ENCODE measurements around the gene HGFAC. TPM values are rescaled to one million over a fixed set of nuclear protein-coding genes. Genes with fewer than 3 reads are reported as not detected.

Gene HGFAC
- total and polyA plus RNA-seq, 10 of the 15 experiments (the other 5 are each of a cell fraction or from before 2014, with no cell fraction given) = 0.38 TPM; not detected in 9

Other genes starting within 250 kb of the HGFAC start
- gene MSANTD1, start 192.8 kb upstream of the HGFAC start, total RNA-seq (2014; rRNA removed) = 0.11 and 0.28 TPM in 2 replicates
- 0.14 and 0.22 TPM in 2 replicates for gene MSANTD1, start 192.8 kb upstream of the HGFAC start, total RNA-seq (2014; rRNA removed; fragmentation: Illumina TruSeq; extraction: Trizol)
- gene MSANTD1, start 192.8 kb upstream of the HGFAC start, total RNA-seq (2021) = 0.37 and 0.87 TPM in 2 replicates
- 0.04 and 0.11 TPM in 2 replicates for gene MSANTD1, start 192.8 kb upstream of the HGFAC start, polyA plus RNA-seq (2011; rRNA removed)
- 0.07 TPM in 1 of 2 replicates, not detected in the other for gene MSANTD1, start 192.8 kb upstream of the HGFAC start, polyA plus RNA-seq (2014; fragmentation: Illumina TruSeq; extraction: Trizol)
- gene MSANTD1, start 192.8 kb upstream of the HGFAC start, polyA plus RNA-seq (2014; fragmentation: Nextera tagmentation; extraction: Ambion mirVana) = not detected
- 0.22 and 0.38 TPM in 2 replicates for gene MSANTD1, start 192.8 kb upstream of the HGFAC start, polyA plus RNA-seq (2014; rRNA removed)
- under 1 TPM; 0.21 to 0.55 TPM for gene MSANTD1, start 192.8 kb upstream of the HGFAC start, polyA plus RNA-seq (2016; fragmentation: Nextera tagmentation; extraction: Ambion mirVana)
- gene RGS12, start 148.9 kb upstream of the HGFAC start, total RNA-seq (2014; rRNA removed) = 0.51 and 0.76 TPM in 2 replicates
- 0.41 and 1.1 TPM in 2 replicates for gene RGS12, start 148.9 kb upstream of the HGFAC start, total RNA-seq (2014; rRNA removed; fragmentation: Illumina TruSeq; extraction: Trizol)
- 0.85 and 2.2 TPM in 2 replicates for gene RGS12, start 148.9 kb upstream of the HGFAC start, total RNA-seq (2021)
- 0.37 and 0.39 TPM in 2 replicates for gene RGS12, start 148.9 kb upstream of the HGFAC start, polyA plus RNA-seq (2011; rRNA removed)
- 0.06 and 0.40 TPM in 2 replicates for gene RGS12, start 148.9 kb upstream of the HGFAC start, polyA plus RNA-seq (2014; fragmentation: Illumina TruSeq; extraction: Trizol)
- gene RGS12, start 148.9 kb upstream of the HGFAC start, polyA plus RNA-seq (2014; fragmentation: Nextera tagmentation; extraction: Ambion mirVana) = under 1 TPM; 0.02 to 0.07 TPM
- 0.28 and 0.96 TPM in 2 replicates for gene RGS12, start 148.9 kb upstream of the HGFAC start, polyA plus RNA-seq (2014; rRNA removed)
- 1 to 10 TPM in 1 of 2 experiments, under 1 TPM in 1; 0.99 to 1.2 TPM for gene RGS12, start 148.9 kb upstream of the HGFAC start, polyA plus RNA-seq (2016; fragmentation: Nextera tagmentation; extraction: Ambion mirVana)
- gene DOK7, start 21.3 kb downstream of the HGFAC start, total RNA-seq (2014; rRNA removed) = 0.23 and 0.33 TPM in 2 replicates
- gene DOK7, start 21.3 kb downstream of the HGFAC start, total RNA-seq (2014; rRNA removed; fragmentation: Illumina TruSeq; extraction: Trizol) = not detected in 2 replicates
- 0.13 and 0.27 TPM in 2 replicates for gene DOK7, start 21.3 kb downstream of the HGFAC start, total RNA-seq (2021)
- 0.09 and 0.23 TPM in 2 replicates for gene DOK7, start 21.3 kb downstream of the HGFAC start, polyA plus RNA-seq (2011; rRNA removed)
- gene DOK7, start 21.3 kb downstream of the HGFAC start, polyA plus RNA-seq (2014; fragmentation: Illumina TruSeq; extraction: Trizol) = not detected in 2 replicates
- under 1 TPM in 1 of 2 experiments, not detected in 1; 0.04 TPM for gene DOK7, start 21.3 kb downstream of the HGFAC start, polyA plus RNA-seq (2014; fragmentation: Nextera tagmentation; extraction: Ambion mirVana)
- 0.23 and 0.46 TPM in 2 replicates for gene DOK7, start 21.3 kb downstream of the HGFAC start, polyA plus RNA-seq (2014; rRNA removed)
- under 1 TPM in 1 of 2 experiments, not detected in 1; 0.09 TPM for gene DOK7, start 21.3 kb downstream of the HGFAC start, polyA plus RNA-seq (2016; fragmentation: Nextera tagmentation; extraction: Ambion mirVana)
- 48.7 and 51.2 TPM in 2 replicates for gene LRPAP1, start 90.5 kb downstream of the HGFAC start, total RNA-seq (2014; rRNA removed)
- gene LRPAP1, start 90.5 kb downstream of the HGFAC start, total RNA-seq (2014; rRNA removed; fragmentation: Illumina TruSeq; extraction: Trizol) = 22.5 and 23.7 TPM in 2 replicates
- 51.5 and 51.9 TPM in 2 replicates for gene LRPAP1, start 90.5 kb downstream of the HGFAC start, total RNA-seq (2021)
- 34.7 and 60.2 TPM in 2 replicates for gene LRPAP1, start 90.5 kb downstream of the HGFAC start, polyA plus RNA-seq (2011; rRNA removed)
- gene LRPAP1, start 90.5 kb downstream of the HGFAC start, polyA plus RNA-seq (2014; fragmentation: Illumina TruSeq; extraction: Trizol) = 11.6 and 25.2 TPM in 2 replicates
- 1 to 10 TPM; 1.0 to 3.2 TPM for gene LRPAP1, start 90.5 kb downstream of the HGFAC start, polyA plus RNA-seq (2014; fragmentation: Nextera tagmentation; extraction: Ambion mirVana)
- gene LRPAP1, start 90.5 kb downstream of the HGFAC start, polyA plus RNA-seq (2014; rRNA removed) = 51.0 and 54.2 TPM in 2 replicates
- 100 to 1,000 TPM in 1 of 2 experiments, 10 to 100 TPM in 1; 97.5 to 100 TPM for gene LRPAP1, start 90.5 kb downstream of the HGFAC start, polyA plus RNA-seq (2016; fragmentation: Nextera tagmentation; extraction: Ambion mirVana)

Data from GM12878 (cell line).